Measurements from ENCODE around the gene AFF3.

AFF3 gene

GRCh38 chr2:99689145-99689742 is 453.1 kb downstream of the AFF3 start:
- Histone ChIP-seq H4K20me1 (ENCODE audit: insufficient read depth, low read length) (no peaks in the 10 kb centered on the region), H3K36me3 (replicated peaks; ENCODE audit: insufficient read depth, low read length) (no peaks in the 10 kb centered on the region), H3K4me1 (ENCODE audit: low read length) (no peaks in the 10 kb centered on the region), H2AFZ (ENCODE audit: low read length) (no peak overlapping the region), H3K9me2 (replicated peaks; ENCODE audit: insufficient read depth, low read length) (no peaks in the 10 kb centered on the region), H3K4me3 (ENCODE audit: low read length) (no peak overlapping the region), H3F3A (ENCODE audit: insufficient read depth, low read length) (no peaks in the 10 kb centered on the region), H3K79me2 (ENCODE audit: low read length) (no peaks in the 10 kb centered on the region), H3K9me3 (replicated peaks; ENCODE audit: insufficient read depth, low read length) (no peaks in the 10 kb centered on the region), H3K4me2 (ENCODE audit: low read depth, low read length) (no peak overlapping the region), H3K27ac (ENCODE audit: low read length) (no peak overlapping the region), H3K27me3 (replicated peaks; ENCODE audit: insufficient read depth, low read length) (no peaks in the 10 kb centered on the region), H3K9ac (ENCODE audit: low read length) (no peak overlapping the region)
- no peak for DNase-seq
- no peak for TF ChIP-seq EZH2 (optimal IDR thresholded peaks at IDR 0.05; ENCODE audit: low read depth, low read length)
- TF ChIP-seq, protein P1, sequence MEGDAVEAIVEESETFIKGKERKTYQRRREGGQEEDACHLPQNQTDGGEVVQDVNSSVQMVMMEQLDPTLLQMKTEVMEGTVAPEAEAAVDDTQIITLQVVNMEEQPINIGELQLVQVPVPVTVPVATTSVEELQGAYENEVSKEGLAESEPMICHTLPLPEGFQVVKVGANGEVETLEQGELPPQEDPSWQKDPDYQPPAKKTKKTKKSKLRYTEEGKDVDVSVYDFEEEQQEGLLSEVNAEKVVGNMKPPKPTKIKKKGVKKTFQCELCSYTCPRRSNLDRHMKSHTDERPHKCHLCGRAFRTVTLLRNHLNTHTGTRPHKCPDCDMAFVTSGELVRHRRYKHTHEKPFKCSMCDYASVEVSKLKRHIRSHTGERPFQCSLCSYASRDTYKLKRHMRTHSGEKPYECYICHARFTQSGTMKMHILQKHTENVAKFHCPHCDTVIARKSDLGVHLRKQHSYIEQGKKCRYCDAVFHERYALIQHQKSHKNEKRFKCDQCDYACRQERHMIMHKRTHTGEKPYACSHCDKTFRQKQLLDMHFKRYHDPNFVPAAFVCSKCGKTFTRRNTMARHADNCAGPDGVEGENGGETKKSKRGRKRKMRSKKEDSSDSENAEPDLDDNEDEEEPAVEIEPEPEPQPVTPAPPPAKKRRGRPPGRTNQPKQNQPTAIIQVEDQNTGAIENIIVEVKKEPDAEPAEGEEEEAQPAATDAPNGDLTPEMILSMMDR (IDR thresholded peaks at IDR 0.05; ENCODE audit: low read length), result no peak
- no peak for TF ChIP-seq EZH2phosphoT487 (IDR thresholded peaks at IDR 0.05; ENCODE audit: low read length)

GRCh38 chr2:99688699-99689098 is 453.7 kb downstream of the AFF3 start:
- Histone ChIP-seq H3K79me2 (ENCODE audit: low read length) (no peaks in the 10 kb centered on the region), H3K4me3 (ENCODE audit: low read length) (no peak overlapping the region), H3K9ac (ENCODE audit: low read length) (no peak overlapping the region), H3K9me2 (replicated peaks; ENCODE audit: insufficient read depth, low read length) (no peaks in the 10 kb centered on the region), H3K36me3 (replicated peaks; ENCODE audit: insufficient read depth, low read length) (no peaks in the 10 kb centered on the region), H3K4me1 (ENCODE audit: low read length) (no peaks in the 10 kb centered on the region), H3K9me3 (replicated peaks; ENCODE audit: insufficient read depth, low read length) (no peaks in the 10 kb centered on the region), H3F3A (ENCODE audit: insufficient read depth, low read length) (no peaks in the 10 kb centered on the region), H4K20me1 (ENCODE audit: insufficient read depth, low read length) (no peaks in the 10 kb centered on the region), H3K27ac (ENCODE audit: low read length) (no peak overlapping the region), H3K27me3 (replicated peaks; ENCODE audit: insufficient read depth, low read length) (no peaks in the 10 kb centered on the region), H2AFZ (ENCODE audit: low read length) (no peak overlapping the region), H3K4me2 (ENCODE audit: low read depth, low read length) (no peak overlapping the region)
- DNase-seq, result no peak
- TF ChIP-seq EZH2phosphoT487 (IDR thresholded peaks at IDR 0.05; ENCODE audit: low read length), result no peak
- TF ChIP-seq EZH2 (optimal IDR thresholded peaks at IDR 0.05; ENCODE audit: low read depth, low read length), result no peak

DNA sequence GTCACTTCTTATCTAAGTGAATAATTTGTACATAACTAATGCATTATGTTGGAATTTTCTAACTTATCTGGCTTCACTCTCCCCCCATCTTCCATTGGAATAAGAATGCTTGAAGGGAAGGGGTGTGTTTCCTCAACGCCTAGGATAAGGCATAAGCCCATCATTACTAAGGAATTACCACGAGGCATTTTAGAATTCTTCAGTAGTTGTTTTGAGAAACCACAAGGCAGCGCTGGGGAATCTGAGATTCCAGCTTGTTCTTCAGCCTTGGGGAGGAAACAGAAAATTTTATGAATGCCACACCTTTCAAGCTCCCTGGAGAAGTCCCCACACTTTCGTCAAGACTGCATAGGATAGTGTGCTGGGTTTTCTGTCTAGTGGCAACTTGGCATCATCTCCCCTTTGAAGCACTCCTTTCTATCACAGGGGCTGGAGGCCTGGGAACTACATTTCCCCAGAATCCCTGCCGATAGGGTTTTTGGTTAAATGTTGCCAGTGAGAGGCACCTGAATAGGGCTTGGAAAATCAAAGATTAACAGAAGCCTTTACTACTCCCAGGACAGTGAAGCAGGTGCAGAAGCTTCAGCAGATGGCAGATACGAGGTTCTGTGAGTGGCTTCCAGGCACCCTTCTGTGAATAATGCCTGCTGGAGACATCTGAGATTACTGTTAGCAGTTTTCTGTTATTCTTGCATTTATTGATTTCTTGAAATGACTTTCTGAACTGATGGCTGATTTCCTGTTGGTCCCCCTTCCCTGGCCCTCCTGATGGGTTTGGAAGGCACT is 459.9 kb downstream of the AFF3 start:
- no peak overlapping the region for H3K4me3 ChIP-seq (ENCODE audit: low read length)
- no peaks in the 10 kb centered on the region for H3F3A ChIP-seq (ENCODE audit: insufficient read depth, low read length)
- DNase-seq, result no peak
- H3K27me3 ChIP-seq (replicated peaks; ENCODE audit: insufficient read depth, low read length), result no peaks in the 10 kb centered on the region
- H3K4me1 ChIP-seq (ENCODE audit: low read length), result no peaks in the 10 kb centered on the region
- H3K79me2 ChIP-seq (ENCODE audit: low read length), result no peaks in the 10 kb centered on the region
- H3K4me2 ChIP-seq (ENCODE audit: low read depth, low read length), result no peak overlapping the region
- no peaks in the 10 kb centered on the region for H3K9me2 ChIP-seq (replicated peaks; ENCODE audit: insufficient read depth, low read length)
- H3K9me3 ChIP-seq (replicated peaks; ENCODE audit: insufficient read depth, low read length), result no peaks in the 10 kb centered on the region
- H4K20me1 ChIP-seq (ENCODE audit: insufficient read depth, low read length), result no peaks in the 10 kb centered on the region
- H3K9ac ChIP-seq (ENCODE audit: low read length), result no peak overlapping the region
- H3K27ac ChIP-seq (ENCODE audit: low read length), result no peak overlapping the region
- no peak overlapping the region for H2AFZ ChIP-seq (ENCODE audit: low read length)
- TF ChIP-seq, protein P1 (IDR thresholded peaks at IDR 0.05; ENCODE audit: low read length), result no peak
- no peak for TF ChIP-seq EZH2phosphoT487 (IDR thresholded peaks at IDR 0.05; ENCODE audit: low read length)
- no peak for TF ChIP-seq EZH2 (optimal IDR thresholded peaks at IDR 0.05; ENCODE audit: low read depth, low read length)
- no peaks in the 10 kb centered on the region for H3K36me3 ChIP-seq (replicated peaks; ENCODE audit: insufficient read depth, low read length)

- no peak overlapping the region for H3K4me2 ChIP-seq (ENCODE audit: low read depth, low read length)
- TF ChIP-seq, protein P1 (IDR thresholded peaks at IDR 0.05; ENCODE audit: low read length), result no peak
- TF ChIP-seq EZH2 (optimal IDR thresholded peaks at IDR 0.05; ENCODE audit: low read depth, low read length) (no peak), EZH2phosphoT487 (IDR thresholded peaks at IDR 0.05; ENCODE audit: low read length) (no peak)
- no peak for DNase-seq
Measured at GRCh38 chr2:99680946-99681345, 461.4 kb downstream of the AFF3 start.

More at GRCh38 chr2:99680946-99681345, 461.4 kb downstream of the AFF3 start:
- H3K79me2 ChIP-seq (ENCODE audit: low read length), result no peaks in the 10 kb centered on the region
- no peaks in the 10 kb centered on the region for H3K4me1 ChIP-seq (ENCODE audit: low read length)
- no peak overlapping the region for H3K4me3 ChIP-seq (ENCODE audit: low read length)
- H4K20me1 ChIP-seq (ENCODE audit: insufficient read depth, low read length), result no peaks in the 10 kb centered on the region
- no peaks in the 10 kb centered on the region for H3F3A ChIP-seq (ENCODE audit: insufficient read depth, low read length)
- no peaks in the 10 kb centered on the region for H3K9me2 ChIP-seq (replicated peaks; ENCODE audit: insufficient read depth, low read length)
- H3K36me3 ChIP-seq (replicated peaks; ENCODE audit: insufficient read depth, low read length), result no peaks in the 10 kb centered on the region
- H3K27ac ChIP-seq (ENCODE audit: low read length), result no peak overlapping the region
- no peaks in the 10 kb centered on the region for H3K9me3 ChIP-seq (replicated peaks; ENCODE audit: insufficient read depth, low read length)
- no peak overlapping the region for H2AFZ ChIP-seq (ENCODE audit: low read length)
- H3K9ac ChIP-seq (ENCODE audit: low read length), result no peak overlapping the region
- no peaks in the 10 kb centered on the region for H3K27me3 ChIP-seq (replicated peaks; ENCODE audit: insufficient read depth, low read length)
